CD4-positive, alpha-beta T cell treated with Interleukin-4 for 1 hour (primary cell): Measurements from ENCODE around the gene TMEM30B.

Source experiments
- DNase-seq, 2 donors: peaks; one replicate each; pipeline ENCODE4 v3.0.0-alpha.2; 2020 to 2022

Gene TMEM30B

DNA sequence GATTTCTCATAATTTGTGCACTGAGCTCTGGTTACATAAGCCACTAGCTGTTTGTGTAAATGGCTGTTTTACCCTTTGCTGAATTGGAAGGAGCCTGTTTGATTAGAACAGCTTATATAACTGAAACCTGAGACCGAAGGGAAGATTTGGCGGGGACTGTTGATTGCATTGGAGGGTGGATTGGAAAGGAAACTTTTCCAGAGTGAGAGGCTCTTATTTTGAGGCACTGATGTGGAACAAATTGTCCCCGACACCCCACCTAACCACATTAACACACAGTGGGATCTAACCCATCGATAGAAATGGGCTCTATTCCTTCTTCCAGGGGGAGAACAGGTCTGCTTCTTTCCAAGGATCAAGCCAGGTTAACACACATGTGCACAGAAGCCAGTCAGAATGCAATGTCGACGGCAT is 51.7 kb downstream of the TMEM30B start:
- DNase-seq: no peak

DNA sequence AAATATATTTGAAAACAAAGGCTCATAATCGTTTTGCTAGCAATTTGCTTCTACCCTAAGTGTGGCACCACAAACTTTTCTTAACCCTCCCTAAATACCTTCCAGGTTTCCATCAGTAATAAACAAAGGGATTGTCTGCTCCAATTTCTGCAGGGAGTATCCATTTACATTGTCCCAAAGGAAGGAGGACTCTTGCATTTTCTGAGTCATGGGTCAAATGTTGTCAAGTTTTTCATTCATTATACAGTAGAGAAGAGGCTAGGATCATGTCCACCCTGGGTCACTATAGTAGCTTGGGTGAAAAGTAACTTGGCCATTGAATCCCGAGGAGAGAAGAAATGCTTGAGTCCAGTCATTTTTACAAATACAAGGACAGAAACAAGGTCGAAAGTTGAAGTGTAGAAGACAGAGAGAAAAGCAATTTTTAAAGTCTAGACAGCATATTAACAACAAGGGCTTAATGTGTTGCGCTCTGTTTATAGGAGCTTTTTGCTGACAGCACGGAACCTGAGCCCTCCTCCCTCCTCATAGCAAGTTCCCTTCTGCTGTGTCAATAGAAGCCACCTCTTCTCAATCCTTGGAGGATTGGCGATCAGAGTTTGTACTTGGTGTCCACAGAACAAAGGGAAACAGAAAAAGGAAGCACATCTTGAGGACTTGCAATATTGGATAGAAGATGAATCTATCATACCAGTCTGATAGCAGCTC is 53.1 kb downstream of the TMEM30B start:
- DNase-seq: no peak
